Mesangial cell (primary cell): Measurements from ENCODE around the gene LLPH. TPM values are rescaled to one million over a fixed set of nuclear protein-coding genes. Genes with fewer than 3 reads are reported as not detected.

Experiments used
- total RNA-seq: library from RNA; depleted of rRNA; stranded (reverse); fragments of >200 nt; gene quantifications from 2 replicates; pipeline ENCODE4 v1.2.3, GENCODE V29; 2015

The LLPH gene
- total RNA-seq, result 2.4 and 6.2 TPM in 2 replicates

DNA sequence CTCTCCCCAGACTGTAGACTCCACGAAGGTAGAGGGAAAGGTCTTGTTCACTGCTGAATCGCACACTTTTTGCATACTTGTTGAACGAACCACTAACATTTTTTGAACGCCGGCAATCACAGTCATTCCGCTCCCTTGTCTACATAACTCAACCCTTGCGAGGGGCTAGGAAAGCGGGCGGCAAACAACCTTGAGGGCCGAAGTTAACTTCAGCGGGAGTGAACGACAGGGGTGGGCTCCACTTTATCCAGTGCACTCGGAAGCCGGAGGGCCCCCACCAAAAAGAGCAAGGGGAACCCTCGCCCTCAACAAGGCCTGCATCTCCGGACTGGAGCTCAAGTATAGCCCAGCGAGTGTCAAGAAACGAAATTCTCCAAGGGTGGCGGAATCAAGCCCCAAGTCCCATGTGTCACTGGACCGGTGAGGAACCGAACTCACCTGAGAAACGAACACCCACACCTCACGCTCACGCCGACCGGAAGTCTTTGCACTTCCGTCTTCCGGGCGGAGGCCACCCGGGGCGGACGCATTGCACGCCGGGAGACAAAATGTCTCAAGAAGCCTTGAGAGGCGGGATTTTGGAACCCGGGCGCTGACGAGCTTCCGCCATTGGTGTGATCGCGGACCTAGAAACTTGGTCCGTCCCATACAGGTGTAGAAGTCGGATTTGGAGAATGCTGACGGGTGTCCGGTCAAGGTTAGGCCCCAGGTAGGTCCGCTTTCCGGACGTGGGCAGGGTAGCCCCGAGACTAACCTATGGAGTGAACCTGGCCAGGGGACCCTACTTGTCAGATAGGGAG, at the start of gene LLPH:
LLPH (minus strand) TSS at position 484 of the 800 bp plus-strand sequence. CDS start 1,644 bp downstream, outside the sequence.

DNA sequence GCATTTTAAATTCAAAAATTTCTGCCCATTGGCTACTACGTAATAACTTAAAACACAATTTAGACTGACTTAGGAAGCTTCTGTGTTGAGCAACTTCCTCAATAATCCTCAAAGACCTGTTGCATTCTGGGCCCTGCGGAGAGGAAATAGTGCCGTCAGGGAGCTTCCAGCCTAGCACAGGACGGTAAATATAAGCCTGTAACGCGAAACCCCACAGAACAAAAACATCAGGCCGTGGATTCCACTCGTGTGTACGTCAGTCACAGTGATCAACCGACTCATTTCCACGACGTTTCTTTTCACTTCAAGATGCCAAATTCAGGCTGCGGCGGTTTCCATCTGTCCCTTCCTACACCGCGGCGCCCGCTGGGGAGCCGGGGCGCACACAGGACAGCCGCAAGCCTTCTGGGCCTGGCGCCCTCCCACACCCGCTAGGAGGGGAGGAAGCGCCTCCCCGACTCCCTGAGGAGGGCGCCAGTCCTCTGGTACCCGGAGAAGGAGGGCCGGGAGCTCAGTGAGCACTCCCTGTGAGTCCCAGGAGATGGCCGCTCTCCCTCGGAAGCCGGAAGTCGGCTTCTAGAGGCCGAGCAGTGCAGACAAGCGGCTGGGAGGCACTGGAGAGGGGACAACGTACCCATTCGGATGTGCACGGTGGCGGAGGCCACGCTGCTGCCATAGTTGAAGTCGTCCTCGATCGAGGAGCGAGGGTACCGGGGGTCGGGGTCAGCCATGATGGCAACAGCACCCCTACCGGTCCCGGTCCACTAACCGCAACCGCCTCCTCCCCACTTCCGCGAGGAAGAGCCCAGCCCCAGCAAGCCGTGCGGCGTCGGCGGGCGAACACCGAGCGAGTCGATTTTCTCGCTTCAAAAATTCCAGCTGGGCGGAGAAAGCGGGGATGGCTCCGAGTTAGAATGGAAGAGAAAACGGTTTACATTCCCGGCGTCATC, 38.9 kb upstream of the LLPH start, which contains the start of gene TMBIM4:
TMBIM4 (minus strand) TSS at position 776 of the 950 bp plus-strand sequence; CDS start at position 731, 45 bp downstream.

Other genes starting within 250 kb of the LLPH start
- gene TMBIM4, start 39.2 kb upstream of the LLPH start, total RNA-seq, result 70.6 and 73.1 TPM in 2 replicates
- 2.0 and 2.6 TPM in 2 replicates for gene IRAK3, start 58.5 kb upstream of the LLPH start, total RNA-seq
- gene HELB, start 171.7 kb upstream of the LLPH start, total RNA-seq, result 0.98 and 2.0 TPM in 2 replicates